Gastrocnemius medialis (tissue), 4 donors: Measurements from ENCODE around the gene DNM3.

Experiments
- POLR2A ChIP-seq, 2 donors: fragments of 450-650 bp; IDR thresholded peaks; one replicate each; pipeline ENCODE4 v1.6.1; 2017; ENCODE audit warnings: antibody characterized with exemption in 2 of 2, mild to moderate bottlenecking in 2 of 2, moderate library complexity in 2 of 2
- TF ChIP-seq, protein P1 (sequence below), 5 experiments: fragments of 450-650 bp in 3 of 5; fragments of 200-600 bp in 2 of 5; sonication (generic) in 2 of 5; IDR thresholded peaks in 4 of 5; conservative IDR thresholded peaks in 1 of 5; 1 replicate in 4 of 5; 2 replicates in 1 of 5; pipeline ENCODE4 v1.5.1; 2016 to 2019; ENCODE audit warnings: antibody characterized with exemption in 5 of 5, mild to moderate bottlenecking in 3 of 5, moderate library complexity in 3 of 5

- TF ChIP-seq, protein P1, sequence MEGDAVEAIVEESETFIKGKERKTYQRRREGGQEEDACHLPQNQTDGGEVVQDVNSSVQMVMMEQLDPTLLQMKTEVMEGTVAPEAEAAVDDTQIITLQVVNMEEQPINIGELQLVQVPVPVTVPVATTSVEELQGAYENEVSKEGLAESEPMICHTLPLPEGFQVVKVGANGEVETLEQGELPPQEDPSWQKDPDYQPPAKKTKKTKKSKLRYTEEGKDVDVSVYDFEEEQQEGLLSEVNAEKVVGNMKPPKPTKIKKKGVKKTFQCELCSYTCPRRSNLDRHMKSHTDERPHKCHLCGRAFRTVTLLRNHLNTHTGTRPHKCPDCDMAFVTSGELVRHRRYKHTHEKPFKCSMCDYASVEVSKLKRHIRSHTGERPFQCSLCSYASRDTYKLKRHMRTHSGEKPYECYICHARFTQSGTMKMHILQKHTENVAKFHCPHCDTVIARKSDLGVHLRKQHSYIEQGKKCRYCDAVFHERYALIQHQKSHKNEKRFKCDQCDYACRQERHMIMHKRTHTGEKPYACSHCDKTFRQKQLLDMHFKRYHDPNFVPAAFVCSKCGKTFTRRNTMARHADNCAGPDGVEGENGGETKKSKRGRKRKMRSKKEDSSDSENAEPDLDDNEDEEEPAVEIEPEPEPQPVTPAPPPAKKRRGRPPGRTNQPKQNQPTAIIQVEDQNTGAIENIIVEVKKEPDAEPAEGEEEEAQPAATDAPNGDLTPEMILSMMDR (IDR thresholded peaks at IDR 0.05 in 4 of 5, conservative IDR thresholded peaks at IDR 0.05 in 1 of 5), result no peak
- TF ChIP-seq POLR2A (IDR thresholded peaks at IDR 0.05), result no peak
These were observed 549.0 kb downstream of the DNM3 start for GRCh38 chr1:172390301-172390682.
